ENCODE data around the gene PCK2. TPM values are rescaled to one million over a fixed set of nuclear protein-coding genes. Genes with fewer than 3 reads are reported as not detected.

The PCK2 gene
- total and polyA plus RNA-seq, 2 of the 8 experiments (the other 6 are each of a cell fraction or from before 2014, with no cell fraction given) = 81.9 to 115 TPM

DNA sequence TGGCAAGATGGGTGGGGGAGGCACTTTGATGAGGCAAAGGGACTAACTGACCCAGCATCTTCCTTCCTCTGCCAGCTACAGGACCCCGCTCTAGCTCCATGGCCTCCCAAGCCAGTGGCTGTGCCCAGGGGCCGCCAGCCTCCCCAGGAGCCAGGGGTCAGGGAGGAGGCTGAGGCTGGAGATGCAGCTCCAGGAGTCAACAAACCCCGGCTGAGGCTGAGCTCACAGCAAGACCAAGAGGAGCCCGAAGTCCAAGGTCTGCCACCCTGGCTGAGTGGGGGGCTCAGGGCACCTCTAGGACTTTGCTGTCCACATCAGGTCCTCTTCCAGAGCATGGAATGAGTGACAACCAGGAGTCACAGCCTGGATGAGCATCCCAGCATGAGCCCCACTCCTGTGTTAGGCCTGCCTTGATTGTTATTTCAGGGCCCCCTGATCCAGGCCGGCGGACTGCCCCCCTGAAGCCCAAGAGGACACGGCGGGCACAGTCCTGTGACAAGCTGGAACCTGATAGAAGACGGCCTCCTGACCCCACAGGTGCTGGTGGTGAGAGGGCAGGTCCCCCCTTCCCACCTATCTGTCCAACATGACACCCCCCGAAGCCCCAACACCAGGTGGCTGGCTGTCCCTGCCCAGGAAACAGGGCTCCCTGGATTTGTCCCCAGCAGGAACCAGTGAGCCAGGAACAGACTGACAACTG lies 25.2 kb upstream of the PCK2 start (continued):
- no peak for TF ChIP-seq SRF (IDR thresholded peaks at IDR 0.05; ENCODE audit: low read depth, low read length)
- TF ChIP-seq SIN3A (conservative IDR thresholded peaks at IDR 0.05 in 1 of 2, IDR thresholded peaks at IDR 0.05 in 1 of 2; ENCODE audit: low read depth in 1 of 2, low read length in 2 of 2) = no peak
- TF ChIP-seq USF2 (IDR thresholded peaks at IDR 0.05; ENCODE audit: low read length) = no peak
- no peak for TF ChIP-seq NRF1 (IDR thresholded peaks at IDR 0.05; ENCODE audit: low read depth, low read length)
- TF ChIP-seq SIRT6 (IDR thresholded peaks at IDR 0.05; ENCODE audit: low read length) = no peak
- TF ChIP-seq RAD21 (IDR thresholded peaks at IDR 0.05 in 1 of 2, conservative IDR thresholded peaks at IDR 0.05 in 1 of 2; ENCODE audit: low read depth in 2 of 2, low read length in 2 of 2) = no peak
- TF ChIP-seq KDM1A (IDR thresholded peaks at IDR 0.05; ENCODE audit: borderline replicate concordance, low read length) = no peak
- no peak for TF ChIP-seq CBX8 (IDR thresholded peaks at IDR 0.05; ENCODE audit: borderline replicate concordance, low read depth, low read length)
- no peak for TF ChIP-seq CBX5 (IDR thresholded peaks at IDR 0.05; ENCODE audit: low read depth, low read length)

Data from H1 (cell line).